Naive B cell (primary cell): Measurements from ENCODE around the gene RNASE12. TPM values are rescaled to one million over a fixed set of nuclear protein-coding genes. Genes with fewer than 3 reads are reported as not detected.
A peak's percentile ranks its signal among the peaks of the same experiment; 100 is the strongest.
"Not testable (repeated sequence)": the region's sequence is repeated elsewhere in the genome, so short reads cannot be mapped to it uniquely, and the experiment has no call there.

Source experiments
- ATAC-seq, 2 donors: fragments of 150-1000 bp; cut with Tn5 transposase; 2 replicates each; pipeline ENCODE4 v1.10.0; 2021; ENCODE audit warnings: low read depth in 2 of 2, mild to moderate bottlenecking in 2 of 2, moderate library complexity in 2 of 2
- DNase-seq: peaks from one replicate; pipeline ENCODE4 v3.0.0; 2022
- H3K27ac Mint-ChIP-seq, 6 donors: one replicate each; pipeline ENCODE4 v1.8.0; 2020 to 2022; ENCODE audit warnings: mild to moderate bottlenecking in 6 of 6, mixed read lengths in 6 of 6, moderate library complexity in 5 of 6, inconsistent platforms in 2 of 6
- H3K27me3 Mint-ChIP-seq, 3 donors: one replicate each; pipeline ENCODE4 v1.8.0; 2021 to 2022; ENCODE audit warnings: mixed read lengths in 3 of 3, mild to moderate bottlenecking in 1 of 3
- H3K36me3 Mint-ChIP-seq, 2 donors: one replicate each; pipeline ENCODE4 v1.8.0; 2020 to 2022; ENCODE audit warnings: mixed read lengths in 2 of 2, inconsistent platforms in 1 of 2, mild to moderate bottlenecking in 1 of 2
- H3K4me1 Mint-ChIP-seq, 3 donors: one replicate each; pipeline ENCODE4 v1.8.0; 2020 to 2022; ENCODE audit warnings: mixed read lengths in 3 of 3, inconsistent platforms in 1 of 3, mild to moderate bottlenecking in 1 of 3, moderate library complexity in 1 of 3
- H3K4me3 Mint-ChIP-seq, 8 donors: one replicate each; pipeline ENCODE4 v1.8.0; 2020 to 2022; ENCODE audit warnings: mild to moderate bottlenecking in 8 of 8, mixed read lengths in 8 of 8, moderate library complexity in 8 of 8, inconsistent platforms in 2 of 8
- H3K9me3 Mint-ChIP-seq, 7 donors: one replicate each; pipeline ENCODE4 v1.8.0; 2020 to 2022; ENCODE audit warnings: mixed read lengths in 7 of 7, mild to moderate bottlenecking in 5 of 7, inconsistent platforms in 2 of 7, moderate library complexity in 1 of 7
- polyA plus RNA-seq, 6 donors: library from polyadenylated mRNA; unstranded; fragments of 300-500 nt; fragmentation: Illumina TruSeq; gene quantifications; one replicate each; pipeline ENCODE4 v1.2.3, GENCODE V29; 2021; ENCODE audit warnings: low read depth in 6 of 6

The RNASE12 gene
- polyA plus RNA-seq, 6 donors from 2014 or later, result not detected

- H3K9me3 Mint-ChIP-seq, result no peaks in the 10 kb centered on the region
- DNase-seq, result peak; percentile 72
- peak; percentile 6 to 12 for ATAC-seq
- H3K27ac Mint-ChIP-seq, result no peak overlapping the region
- H3K4me3 Mint-ChIP-seq, result no peak overlapping the region
- H3K36me3 Mint-ChIP-seq, result no peaks in the 10 kb centered on the region
- peaks cover 0 to 8% (median 0%) of the 10 kb centered on the region in 3 donors for H3K4me1 Mint-ChIP-seq
- H3K27me3 Mint-ChIP-seq, result no peaks in the 10 kb centered on the region
Observed at GRCh38 chr14:20610002-20610765, 19.0 kb upstream of the RNASE12 start.

- H3K27me3 Mint-ChIP-seq, result no peaks in the 10 kb centered on the region
- ATAC-seq, result peak; percentile 12 to 13
- no peak overlapping the region for H3K27ac Mint-ChIP-seq
- H3K36me3 Mint-ChIP-seq, result no peaks in the 10 kb centered on the region
- H3K9me3 Mint-ChIP-seq, result no peaks in the 10 kb centered on the region
- peak; percentile 81 for DNase-seq
- peaks cover 0 to 4% (median 0%) of the 10 kb centered on the region in 3 donors for H3K4me1 Mint-ChIP-seq
- no peak overlapping the region for H3K4me3 Mint-ChIP-seq
Observed at GRCh38 chr14:20609215-20610001, 18.2 kb upstream of the RNASE12 start.

DNA sequence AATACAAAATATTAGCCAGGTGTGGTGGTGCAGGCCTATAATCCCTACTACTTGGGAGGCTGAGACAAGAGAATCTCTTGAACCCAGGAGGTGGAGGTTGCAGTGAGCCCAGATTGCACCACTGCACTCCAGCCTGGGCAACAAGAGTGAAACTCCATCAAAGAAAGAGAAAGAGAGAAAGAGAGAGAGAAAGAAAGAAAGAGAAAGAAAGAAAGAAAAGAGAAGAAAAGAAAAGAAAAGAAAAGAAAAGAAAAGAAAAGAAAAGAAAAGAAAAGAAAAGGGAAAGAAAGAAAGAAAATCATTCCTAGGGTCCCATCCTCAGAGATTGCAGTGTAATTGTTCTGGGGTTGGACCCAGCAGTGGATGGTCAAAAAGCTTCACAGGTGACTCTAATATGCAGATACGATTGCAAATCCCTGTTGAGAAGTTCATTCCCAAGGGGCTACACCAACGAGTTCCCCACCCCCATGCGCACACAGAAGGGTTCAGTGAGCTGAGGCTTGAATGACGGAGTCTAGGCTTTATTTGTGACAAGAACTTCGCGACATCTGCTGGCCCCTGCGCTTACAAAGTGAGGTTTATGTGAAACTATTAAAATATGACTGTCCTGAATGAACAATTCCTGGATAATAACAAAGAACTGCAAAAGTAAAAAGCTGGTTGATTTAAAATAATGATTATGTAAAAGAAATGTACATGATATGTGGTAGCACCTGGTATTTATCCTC, 17.4 kb upstream of the RNASE12 start:
- Mint-ChIP-seq H3K27ac (peak overlapping the region in 1 of 6 donors; percentile 57), H3K9me3 (no peaks in the 10 kb centered on the region), H3K4me3 (peak overlapping the region in 1 of 8 donors; percentile 58), H3K36me3 (no peaks in the 10 kb centered on the region), H3K4me1 (peaks cover 0 to 4% (median 0%) of the 10 kb centered on the region in 3 donors), H3K27me3 (no peaks in the 10 kb centered on the region)
- ATAC-seq (no peak), DNase-seq (peak; percentile 10)

- Mint-ChIP-seq H3K9me3 (no peaks in the 10 kb centered on the region), H3K27me3 (no peaks in the 10 kb centered on the region), H3K4me3 (peak overlapping the region in 1 of 8 donors; percentile 57), H3K36me3 (no peaks in the 10 kb centered on the region), H3K27ac (no peak overlapping the region), H3K4me1 (peaks cover 0 to 4% (median 0%) of the 10 kb centered on the region in 3 donors)
- ATAC-seq (no peak), DNase-seq (no peak)
Observed at GRCh38 chr14:20607617-20608016, 16.4 kb upstream of the RNASE12 start.

DNA sequence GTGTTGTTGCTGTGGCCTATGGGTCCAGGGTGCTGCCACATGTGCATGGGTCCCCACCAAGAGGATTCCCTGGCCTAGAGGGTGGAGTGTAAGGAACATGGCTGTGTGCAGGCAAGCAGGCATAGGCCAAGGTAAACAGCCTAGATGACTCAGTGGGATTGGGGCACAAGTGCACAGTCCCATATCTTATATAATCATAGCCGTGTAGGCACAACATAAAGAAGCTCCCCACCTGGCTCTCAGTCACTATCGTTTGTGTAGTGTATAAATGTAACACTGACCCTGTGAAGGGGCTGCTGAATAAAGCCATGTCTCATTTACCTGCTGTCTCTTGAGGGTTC, 15.7 kb upstream of the RNASE12 start:
- peak overlapping the region in 1 of 6 donors; percentile 1 for H3K27ac Mint-ChIP-seq

GRCh38 chr14:20606190-20606901, 15.2 kb upstream of the RNASE12 start:
- H3K27ac Mint-ChIP-seq, result no peak overlapping the region

More for the DNA sequence above, 15.7 kb upstream of the RNASE12 start:
- Mint-ChIP-seq H3K9me3 (no peaks in the 10 kb centered on the region), H3K4me3 (peak overlapping the region in 1 of 8 donors; percentile 57), H3K27me3 (no peaks in the 10 kb centered on the region), H3K4me1 (peaks cover 0 to 4% (median 0%) of the 10 kb centered on the region in 3 donors), H3K36me3 (no peaks in the 10 kb centered on the region)
- no peak for DNase-seq
- ATAC-seq, result no peak

DNA sequence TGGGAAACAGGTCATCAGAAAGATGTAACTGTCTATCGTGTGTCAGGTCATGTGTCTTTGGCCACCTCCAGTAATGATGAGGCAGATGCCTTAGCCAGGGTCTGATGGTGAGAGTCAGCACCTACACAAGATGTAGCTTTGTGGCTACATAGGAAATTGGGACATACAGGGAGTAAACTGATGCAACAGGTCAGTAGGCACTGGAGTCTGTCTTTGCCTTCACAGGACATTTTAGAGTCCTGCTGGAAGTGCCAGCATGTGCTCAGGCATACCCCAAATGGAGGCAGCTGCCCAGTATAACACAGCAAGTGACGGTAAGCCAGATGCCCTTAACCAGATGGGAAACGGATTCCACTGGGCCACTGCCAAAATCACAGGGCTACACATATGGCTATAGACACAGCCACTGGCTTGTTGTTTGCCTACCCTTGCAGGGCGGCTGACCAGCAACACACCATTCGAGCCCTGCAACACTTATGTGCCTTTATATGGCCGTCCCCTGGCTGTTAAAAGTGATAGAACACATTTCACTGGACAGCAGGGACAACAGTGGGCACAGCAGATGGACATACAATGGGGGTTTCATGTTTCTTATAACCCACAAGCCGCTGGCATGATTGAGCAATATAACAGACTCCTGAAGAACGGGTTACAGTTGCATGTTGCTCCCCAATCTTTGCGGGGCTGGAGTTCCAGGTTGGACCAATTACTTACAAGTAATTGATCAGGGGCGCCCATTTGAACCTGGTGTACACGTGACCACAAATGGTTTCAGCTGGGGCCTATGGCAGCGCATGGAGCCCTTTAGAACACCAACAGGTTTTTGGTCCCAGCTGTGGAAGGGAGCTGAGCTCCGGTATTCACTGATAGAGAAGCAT, 12.9 kb upstream of the RNASE12 start:
- ATAC-seq, result no peak
- no peak overlapping the region for H3K27ac Mint-ChIP-seq
- H3K4me1 Mint-ChIP-seq, result peaks cover 0 to 4% (median 0%) of the 10 kb centered on the region in 3 donors
- no peaks in the 10 kb centered on the region for H3K27me3 Mint-ChIP-seq
- no peak for DNase-seq
- no peaks in the 10 kb centered on the region for H3K36me3 Mint-ChIP-seq
- no peaks in the 10 kb centered on the region for H3K9me3 Mint-ChIP-seq
- H3K4me3 Mint-ChIP-seq, result no peak overlapping the region

More at GRCh38 chr14:20606190-20606901, 15.2 kb upstream of the RNASE12 start:
- DNase-seq, result no peak
- Mint-ChIP-seq H3K9me3 (no peaks in the 10 kb centered on the region), H3K4me1 (peaks cover 0 to 4% (median 0%) of the 10 kb centered on the region in 3 donors), H3K36me3 (no peaks in the 10 kb centered on the region), H3K4me3 (peak overlapping the region in 1 of 8 donors; percentile 57), H3K27me3 (no peaks in the 10 kb centered on the region)
- no peak for ATAC-seq

- Mint-ChIP-seq H3K4me1 (no peaks in the 10 kb centered on the region), H3K36me3 (no peaks in the 10 kb centered on the region), H3K4me3 (no peak overlapping the region), H3K9me3 (no peaks in the 10 kb centered on the region), H3K27me3 (no peaks in the 10 kb centered on the region), H3K27ac (peak overlapping the region in 1 of 6 donors; percentile 48)
- DNase-seq (no peak), ATAC-seq (no peak)
Observed at GRCh38 chr14:20602583-20602982, 11.4 kb upstream of the RNASE12 start.

GRCh38 chr14:20601522-20601921, 10.3 kb upstream of the RNASE12 start:
- DNase-seq (no peak), ATAC-seq (no peak)
- Mint-ChIP-seq H3K4me1 (no peaks in the 10 kb centered on the region), H3K36me3 (no peaks in the 10 kb centered on the region), H3K4me3 (peak overlapping the region in 1 of 8 donors; percentile 19), H3K9me3 (no peaks in the 10 kb centered on the region), H3K27me3 (no peaks in the 10 kb centered on the region), H3K27ac (peak overlapping the region in 1 of 6 donors; percentile 53)

GRCh38 chr14:20597108-20597507, 5.9 kb upstream of the RNASE12 start:
- Mint-ChIP-seq H3K4me1 (no peaks in the 10 kb centered on the region), H3K27me3 (peaks cover 0 to 5% (median 0%) of the 10 kb centered on the region in 3 donors), H3K9me3 (peaks cover 0 to 3% (median 1%) of the 10 kb centered on the region in 7 donors), H3K27ac (peak overlapping the region in 1 of 6 donors; percentile 36), H3K36me3 (no peaks in the 10 kb centered on the region), H3K4me3 (no peak overlapping the region)
- no peak for DNase-seq
- ATAC-seq, result no peak

DNA sequence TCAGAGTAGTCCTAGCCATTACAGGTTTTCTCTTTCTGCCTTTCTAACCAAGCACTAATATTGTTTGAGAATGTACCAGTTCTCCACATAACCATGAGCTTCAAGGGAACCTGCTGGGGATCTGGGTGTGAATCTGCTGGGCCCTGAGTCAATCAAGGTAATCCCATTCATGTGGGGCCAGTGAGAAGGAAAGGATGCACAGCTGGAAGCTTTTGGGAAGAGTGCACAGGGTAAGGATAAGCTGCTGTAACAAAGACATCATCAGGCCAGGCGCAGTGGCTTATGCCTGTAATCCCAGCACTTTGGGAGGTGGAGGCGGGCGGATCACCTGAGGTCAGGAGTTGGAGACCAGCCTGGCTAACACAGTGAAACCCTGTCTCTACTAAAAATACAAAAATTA, 4.5 kb upstream of the RNASE12 start:
- H3K36me3 Mint-ChIP-seq, H3K4me3 Mint-ChIP-seq, ATAC-seq, H3K9me3 Mint-ChIP-seq, H3K27ac Mint-ChIP-seq, DNase-seq, H3K4me1 Mint-ChIP-seq: not testable (repeated sequence)
- H3K27me3 Mint-ChIP-seq, result peaks cover 6 to 11% (median 11%) of the 10 kb centered on the region in 3 donors

GRCh38 chr14:20592574-20592973, 1.4 kb upstream of the RNASE12 start:
- DNase-seq (no peak), ATAC-seq (no peak)
- Mint-ChIP-seq H3K27ac (no peak overlapping the region), H3K27me3 (peaks cover 10 to 22% (median 15%) of the 10 kb centered on the region in 3 donors), H3K9me3 (peaks cover 0 to 3% (median 1%) of the 10 kb centered on the region in 7 donors), H3K36me3 (no peaks in the 10 kb centered on the region), H3K4me3 (no peak overlapping the region), H3K4me1 (no peaks in the 10 kb centered on the region)
